Measurements from ENCODE around the gene IFT20.
A peak's percentile ranks its signal among the peaks of the same experiment; 100 is the strongest.

IFT20 gene

DNA sequence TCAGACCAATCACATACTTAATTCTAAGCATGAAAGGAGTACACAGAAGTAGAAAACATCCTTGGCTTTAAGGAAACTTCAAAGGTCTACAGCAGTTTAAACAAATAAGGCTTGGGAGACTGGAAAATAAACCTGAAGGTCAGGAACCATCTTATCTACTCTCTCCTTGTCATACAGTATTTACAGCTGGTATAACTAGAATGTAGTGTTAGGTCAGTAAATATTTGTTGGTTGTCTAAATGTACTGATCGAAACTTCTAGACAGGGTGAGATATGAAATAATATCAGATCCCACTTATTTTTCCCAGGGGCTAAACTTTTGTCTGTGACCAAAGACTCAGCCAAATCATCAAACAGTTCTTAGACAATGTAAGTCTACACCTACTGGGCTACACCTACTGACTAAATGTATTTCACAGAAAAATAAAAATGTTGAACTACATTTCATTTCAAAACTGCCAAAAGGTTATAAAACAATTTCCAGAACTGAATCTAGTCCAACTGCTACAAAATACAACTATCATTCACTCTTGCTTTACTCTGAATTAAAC, 43.4 kb downstream of the IFT20 start:
- no peak overlapping the region for H3K4me3 ChIP-seq (ENCODE audit: control insufficient read depth, low read depth, low read length)
- TF ChIP-seq, protein P1, sequence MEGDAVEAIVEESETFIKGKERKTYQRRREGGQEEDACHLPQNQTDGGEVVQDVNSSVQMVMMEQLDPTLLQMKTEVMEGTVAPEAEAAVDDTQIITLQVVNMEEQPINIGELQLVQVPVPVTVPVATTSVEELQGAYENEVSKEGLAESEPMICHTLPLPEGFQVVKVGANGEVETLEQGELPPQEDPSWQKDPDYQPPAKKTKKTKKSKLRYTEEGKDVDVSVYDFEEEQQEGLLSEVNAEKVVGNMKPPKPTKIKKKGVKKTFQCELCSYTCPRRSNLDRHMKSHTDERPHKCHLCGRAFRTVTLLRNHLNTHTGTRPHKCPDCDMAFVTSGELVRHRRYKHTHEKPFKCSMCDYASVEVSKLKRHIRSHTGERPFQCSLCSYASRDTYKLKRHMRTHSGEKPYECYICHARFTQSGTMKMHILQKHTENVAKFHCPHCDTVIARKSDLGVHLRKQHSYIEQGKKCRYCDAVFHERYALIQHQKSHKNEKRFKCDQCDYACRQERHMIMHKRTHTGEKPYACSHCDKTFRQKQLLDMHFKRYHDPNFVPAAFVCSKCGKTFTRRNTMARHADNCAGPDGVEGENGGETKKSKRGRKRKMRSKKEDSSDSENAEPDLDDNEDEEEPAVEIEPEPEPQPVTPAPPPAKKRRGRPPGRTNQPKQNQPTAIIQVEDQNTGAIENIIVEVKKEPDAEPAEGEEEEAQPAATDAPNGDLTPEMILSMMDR (conservative IDR thresholded peaks at IDR 0.05; ENCODE audit: control insufficient read depth, insufficient read depth, low read depth, low read length): no peak
- no peak for DNase-seq (ENCODE audit: low read depth)

DNA sequence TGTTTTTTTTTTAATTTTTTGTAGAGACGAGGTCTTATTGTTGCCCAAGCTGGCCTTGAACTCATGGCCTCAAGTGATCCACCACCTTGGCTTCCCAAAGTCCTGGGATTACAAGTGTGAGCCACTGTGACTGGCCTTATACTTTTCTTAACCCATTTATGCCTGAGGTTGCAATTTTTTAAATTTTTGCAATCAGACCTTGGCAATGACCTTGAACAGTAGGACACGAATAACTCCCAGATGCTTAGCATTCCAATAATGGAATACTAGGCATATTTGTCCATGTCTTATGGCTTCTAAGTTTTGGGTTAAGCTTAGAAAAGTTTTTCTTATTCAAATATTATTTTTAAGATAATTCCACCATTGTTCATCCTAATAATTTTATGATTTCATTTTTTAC, 44.6 kb downstream of the IFT20 start:
- DNase-seq (ENCODE audit: low read depth): no peak
- no peak overlapping the region for H3K4me3 ChIP-seq (ENCODE audit: control insufficient read depth, low read depth, low read length)
- TF ChIP-seq, protein P1 (conservative IDR thresholded peaks at IDR 0.05; ENCODE audit: control insufficient read depth, insufficient read depth, low read depth, low read length): no peak

DNA sequence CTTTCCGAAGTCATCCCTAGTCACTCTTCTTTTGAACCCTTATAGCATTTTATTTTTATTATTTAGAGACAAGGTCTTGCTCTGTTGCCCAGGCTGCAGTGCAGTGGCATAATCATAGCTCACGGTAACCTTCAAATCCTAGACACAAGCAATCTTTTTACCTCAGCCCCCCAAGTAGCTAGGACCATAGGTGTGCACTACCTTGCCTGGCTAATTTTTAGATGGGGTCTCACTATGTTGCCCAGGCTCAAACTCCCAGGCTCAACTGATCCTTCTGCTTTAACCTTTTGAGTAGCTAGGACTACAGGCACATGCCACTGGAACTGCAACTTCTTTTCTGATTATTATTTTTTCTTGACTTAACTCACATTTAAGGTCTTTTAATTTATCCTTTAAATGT, 49.3 kb downstream of the IFT20 start:
- no peak overlapping the region for H3K4me3 ChIP-seq (ENCODE audit: control insufficient read depth, low read depth, low read length)
- DNase-seq (ENCODE audit: low read depth): no peak
- TF ChIP-seq, protein P1 (conservative IDR thresholded peaks at IDR 0.05; ENCODE audit: control insufficient read depth, insufficient read depth, low read depth, low read length): no peak

DNA sequence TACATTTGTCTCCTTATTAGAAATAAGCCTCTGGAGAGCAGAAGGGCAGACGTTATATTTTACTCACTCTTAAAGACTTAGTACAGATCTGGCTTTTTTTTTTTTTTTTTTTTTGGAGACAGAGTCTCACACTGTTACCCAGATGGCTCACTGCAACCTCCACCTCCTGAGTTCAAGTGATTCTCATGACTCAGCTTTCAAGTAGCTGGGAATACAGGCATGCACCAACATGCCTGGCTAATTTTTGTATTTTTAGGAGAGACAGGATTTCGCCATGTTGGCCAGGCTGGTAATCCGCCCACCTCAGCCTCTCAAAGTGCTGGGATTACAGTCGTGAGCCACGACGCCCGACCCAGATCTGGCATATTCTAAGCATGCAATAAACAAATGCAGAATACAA, 52.7 kb downstream of the IFT20 start:
- H3K4me3 ChIP-seq (ENCODE audit: control insufficient read depth, low read depth, low read length): no peak overlapping the region
- DNase-seq (ENCODE audit: low read depth): peak; percentile 95
- TF ChIP-seq, protein P1 (conservative IDR thresholded peaks at IDR 0.05; ENCODE audit: control insufficient read depth, insufficient read depth, low read depth, low read length): no peak

DNA sequence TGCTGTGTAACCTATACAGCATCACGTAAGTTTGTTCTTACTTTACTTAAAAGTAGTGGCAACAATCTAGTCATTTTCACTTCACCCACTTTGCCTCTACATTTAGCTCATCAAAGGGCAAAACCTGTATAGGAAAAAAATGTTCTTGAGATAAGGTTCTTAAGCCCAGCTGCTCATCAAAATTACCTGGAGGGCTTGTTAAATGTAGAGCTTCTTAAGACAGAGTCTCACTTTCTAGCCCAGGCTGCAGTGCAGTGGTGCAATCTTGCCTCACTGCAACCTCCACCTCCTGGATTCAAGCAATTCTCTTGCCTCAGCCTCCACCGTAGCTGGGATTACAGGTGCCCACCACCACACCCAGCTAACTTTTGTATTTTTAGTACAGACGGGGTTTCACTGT, 54.4 kb downstream of the IFT20 start:
- TF ChIP-seq, protein P1 (conservative IDR thresholded peaks at IDR 0.05; ENCODE audit: control insufficient read depth, insufficient read depth, low read depth, low read length): no peak
- no peak for DNase-seq (ENCODE audit: low read depth)
- no peak overlapping the region for H3K4me3 ChIP-seq (ENCODE audit: control insufficient read depth, low read depth, low read length)

DNA sequence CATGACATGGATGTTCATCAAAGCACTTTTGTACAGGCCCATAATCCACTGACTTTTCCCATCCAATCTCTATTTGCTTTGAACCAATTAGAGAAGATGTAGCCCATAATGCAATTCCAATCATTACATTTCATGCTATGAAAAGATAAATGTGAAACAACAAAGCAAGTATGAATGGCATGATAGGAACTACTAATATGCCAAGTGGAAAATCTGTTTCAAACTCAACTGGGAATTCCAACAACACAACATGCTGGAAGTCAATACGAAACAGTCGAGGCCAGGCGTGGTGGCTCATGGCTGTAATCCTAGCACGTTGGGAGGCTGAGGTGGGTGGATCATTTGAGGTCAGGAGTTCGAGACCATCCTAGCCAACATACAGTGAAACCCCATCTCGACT, 55.9 kb downstream of the IFT20 start:
- peak; percentile 59 for DNase-seq (ENCODE audit: low read depth)
- TF ChIP-seq, protein P1 (conservative IDR thresholded peaks at IDR 0.05; ENCODE audit: control insufficient read depth, insufficient read depth, low read depth, low read length): no peak
- no peak overlapping the region for H3K4me3 ChIP-seq (ENCODE audit: control insufficient read depth, low read depth, low read length)
